Subcutaneous adipose tissue (tissue), 4 donors: ENCODE measurements around the gene CDK5RAP1. TPM values are rescaled to one million over a fixed set of nuclear protein-coding genes. Genes with fewer than 3 reads are reported as not detected.

Source experiments
- CTCF ChIP-seq: fragments of 450-650 bp; IDR thresholded peaks from one replicate; pipeline ENCODE4 v1.5.1; 2016; ENCODE audit warnings: low read depth, mild to moderate bottlenecking, control low read depth, antibody characterized with exemption, moderate library complexity
- total RNA-seq, 4 donors: library from RNA; depleted of rRNA; stranded (reverse); fragments of >200 nt; gene quantifications; one replicate each; pipeline ENCODE4 v1.1.0, GENCODE V29; 2016

The CDK5RAP1 gene
- total RNA-seq, 4 donors from 2014 or later: 14.5 to 26.0 (median 16.3) TPM

DNA sequence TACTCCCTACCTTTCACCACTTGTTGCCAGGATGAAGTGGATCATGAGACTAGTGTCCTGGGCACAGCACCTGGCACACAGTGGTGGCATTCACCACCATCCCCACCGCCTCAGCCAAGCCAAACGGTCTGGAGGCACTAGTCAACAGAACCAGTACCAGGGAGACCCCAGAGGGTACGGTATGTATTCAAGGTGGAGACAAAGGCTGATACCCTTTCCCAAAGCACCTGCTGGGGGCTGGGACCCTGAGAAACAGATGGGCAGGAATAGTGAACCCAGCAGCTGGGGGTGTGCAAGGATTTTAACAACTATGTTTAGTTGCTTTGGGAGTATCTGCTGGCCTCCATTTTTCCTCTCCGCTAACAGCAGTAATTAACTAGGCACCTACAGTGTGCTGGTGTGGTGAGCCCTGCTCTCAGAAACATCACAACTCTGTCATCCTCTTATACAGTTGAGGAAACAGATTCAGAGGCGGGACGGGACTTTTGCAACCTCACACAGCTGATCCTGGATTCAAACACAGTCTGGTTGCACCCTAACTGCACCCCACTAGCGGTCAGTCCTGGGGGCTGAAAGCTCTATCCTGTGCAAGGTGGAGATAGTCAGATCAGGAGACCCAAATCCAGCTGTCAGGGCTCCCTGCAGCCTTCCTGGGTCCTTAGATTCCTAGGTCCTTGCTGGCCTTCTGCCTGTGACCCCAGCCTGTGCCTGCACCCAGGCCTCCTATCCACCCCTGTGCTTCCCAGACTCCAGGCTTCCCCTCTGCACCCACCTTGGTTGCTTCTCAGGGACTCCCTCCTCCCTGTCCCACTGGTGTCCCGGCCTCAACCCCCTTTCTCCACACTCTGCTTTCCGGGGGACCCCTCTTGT, 41.1 kb upstream of the CDK5RAP1 start:
- TF ChIP-seq CTCF: no peak

DNA sequence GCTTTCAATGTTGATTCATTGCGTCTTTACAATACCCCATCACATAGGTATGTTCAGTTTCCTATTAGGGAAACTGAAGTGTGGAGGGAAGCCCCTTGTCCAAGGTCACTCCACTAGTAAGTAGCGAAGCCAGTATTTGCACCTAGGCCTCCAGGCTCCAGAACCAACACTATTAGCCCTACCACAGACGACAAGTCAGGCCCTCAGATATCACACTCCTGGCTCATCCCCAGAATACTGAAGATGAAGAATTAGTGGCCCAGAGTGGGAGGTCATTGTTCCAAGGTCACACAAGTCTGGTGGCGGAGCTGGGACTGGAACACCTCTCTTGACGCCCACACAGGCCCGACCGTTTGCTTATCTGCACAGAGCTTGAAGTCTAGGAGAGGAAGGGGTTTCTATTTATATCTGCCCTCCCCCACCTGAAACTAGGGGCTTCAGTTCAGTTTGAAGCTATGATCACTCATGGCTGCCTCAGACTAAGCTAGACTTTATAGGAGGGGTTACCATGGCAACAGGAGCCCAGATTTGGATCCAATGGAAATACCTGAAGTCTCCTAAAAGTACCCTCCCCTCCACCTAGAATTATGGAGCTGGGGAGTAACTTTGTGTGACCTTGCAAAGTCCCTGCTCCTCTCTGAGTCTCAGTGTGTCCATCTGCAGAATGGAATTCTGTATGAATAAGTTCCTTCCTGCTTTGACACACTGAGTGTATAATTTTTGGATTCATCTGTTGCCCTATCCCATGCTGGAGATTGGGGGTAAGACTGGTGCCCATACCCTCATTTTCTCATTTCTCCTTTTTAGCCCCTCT, 40.0 kb upstream of the CDK5RAP1 start:
- no peak for TF ChIP-seq CTCF

DNA sequence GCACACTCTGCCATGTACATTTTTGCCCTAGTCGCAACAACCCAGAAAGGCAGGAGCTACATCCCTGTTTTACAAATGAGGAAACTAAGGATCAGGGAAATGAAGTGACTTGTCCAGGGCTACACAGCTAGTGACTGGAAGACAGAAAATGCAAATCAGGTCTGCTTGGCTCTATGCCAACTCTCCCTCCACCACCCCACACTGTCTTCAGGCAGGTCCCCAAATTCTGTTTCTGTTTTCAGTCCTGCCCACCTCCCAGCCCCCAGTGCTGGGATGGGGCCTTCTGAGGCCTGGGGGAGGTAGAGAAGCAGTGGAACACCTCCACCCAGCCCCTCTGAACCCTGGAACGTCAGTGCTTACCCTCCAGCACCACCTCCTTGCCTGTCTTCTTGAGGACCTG, 37.2 kb upstream of the CDK5RAP1 start:
- TF ChIP-seq CTCF: no peak

GRCh38 chr20:33437141-33437911, 36.0 kb upstream of the CDK5RAP1 start:
- no peak for TF ChIP-seq CTCF

DNA sequence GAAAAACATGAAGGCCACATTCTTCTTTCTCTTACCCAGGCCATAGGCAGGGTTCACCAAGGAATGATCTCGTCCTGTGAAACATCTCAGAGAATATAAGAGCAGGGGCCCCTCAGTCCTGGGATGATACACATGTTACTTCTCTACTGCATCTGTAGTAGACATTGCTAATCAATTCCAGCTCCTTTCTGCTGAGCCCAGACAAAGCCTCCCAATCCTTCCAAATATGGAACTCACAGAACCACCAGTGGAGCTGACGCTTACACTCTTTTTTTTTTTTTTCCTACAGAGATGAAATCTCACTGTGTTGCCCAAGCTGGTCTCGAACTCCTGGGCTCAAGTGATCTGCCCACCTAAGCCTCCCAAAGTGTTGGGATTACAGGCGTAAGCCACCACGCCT, 33.1 kb upstream of the CDK5RAP1 start:
- TF ChIP-seq CTCF: no peak

DNA sequence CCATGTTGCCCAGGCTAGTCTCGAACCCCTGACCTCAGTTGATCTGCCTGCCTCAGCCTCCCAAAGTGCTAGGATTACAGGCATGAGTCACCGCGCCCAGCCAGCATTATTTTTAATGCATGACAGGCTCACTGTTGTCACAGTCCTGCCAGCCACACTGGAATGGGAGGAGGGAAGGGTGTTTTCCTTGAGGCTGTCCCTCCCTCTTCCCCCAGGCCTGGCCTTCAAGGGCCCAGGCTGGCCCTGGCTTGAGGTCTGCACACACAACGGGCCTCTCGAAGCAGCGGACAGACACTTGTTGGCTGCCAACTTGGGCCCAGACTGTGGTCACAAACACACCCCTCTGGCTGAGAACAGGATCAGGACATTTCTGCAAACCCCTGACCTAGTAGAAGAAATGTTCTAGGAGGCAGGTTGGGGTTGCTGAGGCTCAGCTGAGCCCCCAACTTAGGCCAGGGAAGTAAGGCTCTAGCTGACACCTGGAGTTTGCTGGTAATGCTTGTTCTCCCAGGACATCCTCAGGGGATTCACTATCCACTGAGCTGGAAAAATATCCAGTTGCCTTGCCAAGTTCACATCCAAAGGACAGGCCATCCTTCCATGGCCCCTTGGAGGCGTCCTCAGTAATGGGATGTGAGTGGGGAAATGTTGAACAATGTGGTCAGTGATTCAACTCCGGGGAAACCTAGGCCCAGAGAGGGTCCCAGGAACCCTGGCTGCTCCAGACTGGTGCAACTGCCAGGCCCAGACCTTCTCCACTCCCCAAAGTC, 32.3 kb upstream of the CDK5RAP1 start:
- TF ChIP-seq CTCF: no peak
